LNCaP clone FGC (cell line): Measurements from ENCODE around the gene SYDE2.

ENCODE experiments used
- DNase-seq: peaks from one replicate; pipeline ENCODE4 v3.0.0-alpha.2; 2011; ENCODE audit warnings: low read depth
- H3K4me3 ChIP-seq: 2 replicates; pipeline ENCODE4 v1.5.1; 2011; ENCODE audit warnings: mild to moderate bottlenecking, low read depth, low read length, control low read depth
- TF ChIP-seq, protein P1 (sequence below): IDR thresholded peaks from 2 replicates; pipeline ENCODE4 v1.5.1; 2012; ENCODE audit warnings: mild to moderate bottlenecking; ENCODE audit not compliant: control insufficient read depth, insufficient read depth; ENCODE audit errors: extremely low read depth

SYDE2 gene

DNA sequence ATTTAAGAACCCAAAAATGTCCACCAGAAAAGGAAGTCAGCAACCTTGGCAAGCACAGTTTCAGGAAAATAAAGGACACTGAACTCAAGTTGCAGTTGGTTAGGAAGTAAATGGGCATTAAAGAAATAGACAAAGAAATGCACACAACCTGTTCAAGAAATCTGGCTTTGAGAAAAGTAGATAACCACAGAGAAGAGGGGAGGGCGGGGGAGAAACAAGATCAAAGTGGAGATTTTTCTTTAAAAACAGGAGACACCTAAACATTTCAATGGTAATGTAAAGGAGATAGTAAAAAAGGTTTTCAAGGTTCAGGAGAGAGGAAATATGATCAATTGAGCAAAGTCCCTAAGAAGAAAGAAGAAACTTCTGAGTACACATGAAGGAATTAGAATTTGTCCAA, 29.1 kb downstream of the SYDE2 start:
- H3K4me3 ChIP-seq, result no peak overlapping the region
- TF ChIP-seq, protein P1, sequence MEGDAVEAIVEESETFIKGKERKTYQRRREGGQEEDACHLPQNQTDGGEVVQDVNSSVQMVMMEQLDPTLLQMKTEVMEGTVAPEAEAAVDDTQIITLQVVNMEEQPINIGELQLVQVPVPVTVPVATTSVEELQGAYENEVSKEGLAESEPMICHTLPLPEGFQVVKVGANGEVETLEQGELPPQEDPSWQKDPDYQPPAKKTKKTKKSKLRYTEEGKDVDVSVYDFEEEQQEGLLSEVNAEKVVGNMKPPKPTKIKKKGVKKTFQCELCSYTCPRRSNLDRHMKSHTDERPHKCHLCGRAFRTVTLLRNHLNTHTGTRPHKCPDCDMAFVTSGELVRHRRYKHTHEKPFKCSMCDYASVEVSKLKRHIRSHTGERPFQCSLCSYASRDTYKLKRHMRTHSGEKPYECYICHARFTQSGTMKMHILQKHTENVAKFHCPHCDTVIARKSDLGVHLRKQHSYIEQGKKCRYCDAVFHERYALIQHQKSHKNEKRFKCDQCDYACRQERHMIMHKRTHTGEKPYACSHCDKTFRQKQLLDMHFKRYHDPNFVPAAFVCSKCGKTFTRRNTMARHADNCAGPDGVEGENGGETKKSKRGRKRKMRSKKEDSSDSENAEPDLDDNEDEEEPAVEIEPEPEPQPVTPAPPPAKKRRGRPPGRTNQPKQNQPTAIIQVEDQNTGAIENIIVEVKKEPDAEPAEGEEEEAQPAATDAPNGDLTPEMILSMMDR, result no peak
- DNase-seq, result no peak

DNA sequence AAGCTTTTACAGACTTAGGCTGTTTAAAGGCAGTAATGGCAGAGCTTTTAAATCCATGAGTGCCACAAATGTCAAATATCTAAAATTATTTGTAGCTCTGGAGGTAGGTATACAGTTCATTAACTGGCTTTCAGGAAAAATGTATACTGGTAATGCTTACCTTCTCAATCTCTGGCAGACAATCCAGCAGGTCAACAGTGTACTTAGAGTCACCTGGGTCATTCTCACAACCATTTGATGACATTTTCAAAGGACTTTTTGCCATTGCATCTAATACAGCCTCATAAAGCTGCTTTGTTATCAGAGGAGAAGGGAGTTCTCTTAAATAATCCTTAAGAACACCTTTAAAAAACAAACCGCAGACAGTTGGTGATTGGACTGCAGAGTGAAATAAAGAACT, 31.9 kb downstream of the SYDE2 start:
- TF ChIP-seq, protein P1, result no peak
- DNase-seq, result no peak
- H3K4me3 ChIP-seq, result no peak overlapping the region

DNA sequence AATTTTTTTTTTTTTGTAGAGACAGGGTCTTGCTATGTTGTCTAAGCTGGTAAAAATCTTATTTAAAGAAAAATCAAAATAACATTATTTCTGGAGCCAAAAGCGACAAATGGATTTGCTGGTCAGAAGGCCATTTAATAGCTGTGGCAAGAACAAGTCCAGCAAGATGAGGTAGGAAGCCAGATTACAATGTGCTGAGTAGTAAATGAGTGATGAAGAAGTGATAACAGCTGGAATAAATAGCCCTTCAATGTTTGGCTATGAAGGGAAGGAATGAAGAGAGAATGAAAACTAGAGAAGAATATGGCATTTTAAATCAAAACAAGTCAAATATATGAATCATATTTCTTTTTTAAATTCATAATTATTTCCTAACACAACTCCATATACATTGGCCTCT, 34.5 kb downstream of the SYDE2 start:
- TF ChIP-seq, protein P1, result no peak
- no peak for DNase-seq
- no peak overlapping the region for H3K4me3 ChIP-seq

DNA sequence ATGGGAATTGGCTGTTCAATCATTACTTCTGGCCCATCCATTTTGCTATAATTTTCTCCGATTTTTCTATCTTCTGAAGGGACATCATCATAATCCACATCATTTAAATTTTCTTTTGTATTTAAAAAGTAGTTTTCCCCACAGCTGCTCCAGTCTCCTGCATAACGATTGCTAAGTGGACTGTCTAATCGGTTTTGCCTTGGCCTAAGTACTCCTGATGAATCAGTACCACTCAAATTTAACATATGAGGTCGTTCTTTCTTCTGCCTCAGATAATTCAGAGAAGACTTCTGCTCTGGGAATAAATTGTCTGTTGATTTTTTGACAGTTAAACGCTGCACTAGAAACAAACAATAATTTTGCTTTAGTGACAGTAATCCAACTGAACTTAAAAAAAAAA, 41.9 kb downstream of the SYDE2 start:
- H3K4me3 ChIP-seq, result no peak overlapping the region
- TF ChIP-seq, protein P1, result no peak
- no peak for DNase-seq

DNA sequence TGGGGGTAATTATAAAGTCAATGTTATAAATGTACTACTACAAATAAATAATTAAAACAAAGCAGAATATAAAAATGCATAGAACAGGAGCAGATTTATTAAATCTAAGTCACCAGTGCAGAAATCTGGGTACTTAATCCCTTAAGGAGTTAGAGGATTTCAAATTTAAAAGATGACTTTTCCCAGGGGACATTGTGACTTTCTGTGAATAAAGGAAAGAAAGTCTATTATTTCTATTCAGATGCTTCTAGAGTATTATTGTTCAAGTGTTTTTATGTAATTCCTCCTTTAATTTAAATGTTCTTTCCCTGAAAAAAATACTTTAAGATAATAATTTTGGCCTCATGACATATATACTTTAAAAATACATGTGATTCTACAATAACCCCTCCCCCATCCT, 43.4 kb downstream of the SYDE2 start:
- TF ChIP-seq, protein P1, result no peak
- H3K4me3 ChIP-seq, result no peak overlapping the region
- DNase-seq, result no peak

DNA sequence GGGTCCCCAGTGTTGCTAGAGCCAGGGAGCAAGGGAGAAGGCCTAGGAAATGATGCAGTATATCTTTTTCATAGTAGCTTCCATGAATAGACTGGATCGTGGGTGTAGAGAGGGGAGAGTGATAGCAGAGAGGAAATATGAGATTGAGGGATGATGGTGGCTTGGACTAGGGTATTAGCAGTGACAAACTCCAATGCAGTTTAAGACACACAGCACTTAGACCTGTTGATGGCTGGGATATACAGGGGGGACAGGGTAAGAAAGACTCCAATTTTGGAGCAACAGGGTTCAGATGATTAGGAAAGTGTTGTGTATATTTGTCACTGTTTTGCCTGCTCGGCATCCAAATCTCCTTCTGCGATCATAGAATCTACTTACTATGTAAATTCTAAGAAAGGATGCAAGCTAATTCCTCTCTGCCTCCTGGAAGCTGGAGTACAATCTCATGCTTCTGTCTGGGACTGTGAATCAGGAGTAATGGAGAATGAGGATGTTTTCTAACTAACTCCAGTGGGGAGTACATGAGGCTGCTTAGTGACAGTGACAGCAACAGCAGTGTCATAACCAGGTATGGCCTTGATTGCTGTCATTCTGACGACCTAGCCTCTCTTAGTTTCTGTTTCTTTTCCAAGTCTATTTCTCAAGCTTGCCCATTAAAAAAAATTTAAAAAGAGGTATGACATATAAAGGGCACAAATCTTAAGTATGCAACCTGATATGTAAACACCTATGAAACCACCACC, 47.5 kb downstream of the SYDE2 start:
- DNase-seq, result no peak

More for the DNA sequence above, 47.5 kb downstream of the SYDE2 start:
- H3K4me3 ChIP-seq, result no peak overlapping the region
- TF ChIP-seq, protein P1, result no peak
